ENCODE results near the gene GPRC5C. TPM values are rescaled to one million over a fixed set of nuclear protein-coding genes. Genes with fewer than 3 reads are reported as not detected.

The GPRC5C gene
- total and polyA plus RNA-seq, 7 donors = 42.9 to 123 (median 57.0) TPM

GRCh38 chr17:74460241-74460640 lies 28.4 kb downstream of the GPRC5C start:
- Histone ChIP-seq H3K27ac (no peak overlapping the region), H3K4me1 (peaks cover 9% of the 10 kb centered on the region), H3K27me3 (ENCODE audit: insufficient read depth in 3 of 3, low read length in 2 of 3) (no peaks in the 10 kb centered on the region), H3K36me3 (ENCODE audit: insufficient read depth in 1 of 2, low read depth in 1 of 2) (no peaks in the 10 kb centered on the region), H3K9me3 (no peaks in the 10 kb centered on the region), H3K4me3 (no peak overlapping the region)
- ATAC-seq = no peak
- no peak for TF ChIP-seq CTCF (IDR thresholded peaks at IDR 0.05)
- WGBS, 3 donors = 72 to 84% (median 74%) methylated on average over 2 of the region's 2 CpGs
- no peak for DNase-seq
- intact Hi-C loops (cut with DNase I) = no loop called here

- intact Hi-C loops (cut with DNase I) = no loop called here
- 94 to 95% (median 94%) methylated on average over 7 of the region's 7 CpGs for WGBS, 3 donors
- no peak overlapping the region for H3K27ac ChIP-seq
These were observed 29.1 kb downstream of the GPRC5C start for GRCh38 chr17:74460996-74461395.

GRCh38 chr17:74461611-74462010 lies 29.7 kb downstream of the GPRC5C start:
- intact Hi-C loops (cut with DNase I) = no loop called here
- WGBS, 3 donors = 79 to 89% (median 82%) methylated on average over 10 of the region's 10 CpGs
- no peak for ATAC-seq
- no peak for TF ChIP-seq CTCF (IDR thresholded peaks at IDR 0.05)
- no peak for DNase-seq
- Histone ChIP-seq H3K27ac (no peak overlapping the region), H3K27me3 (ENCODE audit: insufficient read depth in 3 of 3, low read length in 2 of 3) (no peaks in the 10 kb centered on the region), H3K36me3 (ENCODE audit: insufficient read depth in 1 of 2, low read depth in 1 of 2) (no peaks in the 10 kb centered on the region), H3K9me3 (no peaks in the 10 kb centered on the region), H3K4me1 (peaks cover 9% of the 10 kb centered on the region), H3K4me3 (no peak overlapping the region)

More at GRCh38 chr17:74460996-74461395, 29.1 kb downstream of the GPRC5C start:
- ATAC-seq = no peak
- H3K4me1 ChIP-seq = peaks cover 9% of the 10 kb centered on the region
- no peak for DNase-seq
- no peaks in the 10 kb centered on the region for H3K36me3 ChIP-seq (ENCODE audit: insufficient read depth in 1 of 2, low read depth in 1 of 2)
- H3K9me3 ChIP-seq = no peaks in the 10 kb centered on the region
- H3K27me3 ChIP-seq (ENCODE audit: insufficient read depth in 3 of 3, low read length in 2 of 3) = no peaks in the 10 kb centered on the region
- H3K4me3 ChIP-seq = no peak overlapping the region
- no peak for TF ChIP-seq CTCF (IDR thresholded peaks at IDR 0.05)

GRCh38 chr17:74464730-74465377 lies 33.0 kb downstream of the GPRC5C start:
- Histone ChIP-seq H3K4me3 (no peak overlapping the region), H3K27ac (no peak overlapping the region), H3K9me3 (no peaks in the 10 kb centered on the region), H3K27me3 (ENCODE audit: insufficient read depth in 3 of 3, low read length in 2 of 3) (no peaks in the 10 kb centered on the region), H3K4me1 (no peaks in the 10 kb centered on the region), H3K36me3 (ENCODE audit: insufficient read depth in 1 of 2, low read depth in 1 of 2) (no peaks in the 10 kb centered on the region)
- no peak for DNase-seq
- no peak for ATAC-seq
- no peak for TF ChIP-seq CTCF (IDR thresholded peaks at IDR 0.05)
- WGBS, 3 donors = 76 to 84% (median 81%) methylated on average over 7 of the region's 7 CpGs
- intact Hi-C loops (cut with DNase I) = no loop called here

Measured in psoas muscle (tissue), 8 donors.